ENCODE measurements around the gene NUDT7. TPM values are rescaled to one million over a fixed set of nuclear protein-coding genes. Genes with fewer than 3 reads are reported as not detected.

The NUDT7 gene
- total RNA-seq, 1 experiment from 2014 or later = 7.5 TPM

DNA sequence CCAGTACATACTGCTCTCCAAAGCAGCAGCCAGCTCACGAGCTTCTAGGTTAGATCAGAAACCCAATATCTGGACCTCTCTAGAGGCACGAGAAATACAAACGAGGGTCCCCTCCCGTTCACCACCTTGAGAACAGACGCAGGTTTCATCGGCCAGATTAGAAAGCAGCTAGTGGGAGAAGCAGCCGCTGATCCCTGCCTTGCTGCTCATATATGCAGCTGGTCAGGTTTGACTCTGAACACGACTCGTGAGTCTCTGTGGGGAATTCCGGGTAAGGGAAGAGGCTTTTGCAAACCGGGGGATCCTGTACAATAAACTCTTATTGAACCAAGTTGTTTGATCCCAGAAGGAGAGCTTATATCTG is 67.7 kb downstream of the NUDT7 start:
- no peak for TF ChIP-seq NFATC4 (CRISPR knock-in tag; IDR thresholded peaks at IDR 0.05)
- no peak for TF ChIP-seq ZNF121 (CRISPR knock-in tag; IDR thresholded peaks at IDR 0.05)
- peak overlapping the region; percentile 95 for H3K4me3 Mint-ChIP-seq
- no peaks in the 10 kb centered on the region for H3K36me3 Mint-ChIP-seq
- POLR2A ChIA-PET = no interaction called here
- H3K4me1 Mint-ChIP-seq = peaks cover 20% of the 10 kb centered on the region
- no peak for ATAC-seq
- peaks cover 46% of the 10 kb centered on the region for H3K27me3 Mint-ChIP-seq (ENCODE audit: low read depth)
- CTCF ChIA-PET = interaction anchor here (1.1 to 2.6 kb wide), 5 partner anchors 8 to 310 kb away, joined by 3 to 13 read pairs (median 4); partner anchors contain the start of gene NUDT7
- DNase-seq (ENCODE audit: low spot score) = no peak
- H3K27ac Mint-ChIP-seq = no peak overlapping the region
- no peaks in the 10 kb centered on the region for H3K9me3 Mint-ChIP-seq

DNA sequence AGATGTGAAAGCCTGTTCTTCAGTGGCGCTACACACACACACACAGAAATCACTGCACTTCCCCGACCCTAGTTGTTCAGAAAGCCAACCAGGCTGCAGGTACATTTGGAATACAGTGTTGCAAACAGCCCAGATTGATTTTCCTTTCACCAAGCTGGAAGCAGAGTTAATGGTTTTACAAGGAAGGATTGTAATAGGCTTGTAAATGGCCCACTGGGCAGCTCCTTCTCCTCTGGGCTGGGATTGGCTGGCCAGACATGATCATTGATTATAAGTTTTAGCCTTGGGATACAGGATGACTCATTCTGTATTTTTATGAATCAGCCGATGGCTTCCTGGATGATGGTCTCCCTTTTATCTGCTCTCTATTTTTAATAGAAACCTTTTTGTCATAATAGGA is 68.6 kb downstream of the NUDT7 start:
- Mint-ChIP-seq H3K36me3 (no peaks in the 10 kb centered on the region), H3K4me3 (no peak overlapping the region), H3K9me3 (no peaks in the 10 kb centered on the region), H3K27me3 (ENCODE audit: low read depth) (peaks cover 44% of the 10 kb centered on the region), H3K4me1 (peaks cover 20% of the 10 kb centered on the region), H3K27ac (no peak overlapping the region)
- POLR2A ChIA-PET = no interaction called here
- CTCF ChIA-PET = interaction anchor here (0.8 to 2.6 kb wide), 3 partner anchors 164 to 309 kb away, joined by 3 to 13 read pairs (median 3); no protein-coding TSS in a partner anchor
- TF ChIP-seq RORB (CRISPR knock-in tag; IDR thresholded peaks at IDR 0.05) (no peak), GRHL2 (CRISPR knock-in tag; IDR thresholded peaks at IDR 0.05; ENCODE audit: insufficient replicate concordance, severe bottlenecking) (no peak), GABPB1 (CRISPR knock-in tag; IDR thresholded peaks at IDR 0.05) (no peak), JAZF1 (CRISPR knock-in tag; IDR thresholded peaks at IDR 0.05) (no peak), ZNF232 (CRISPR knock-in tag; IDR thresholded peaks at IDR 0.05) (no peak), TCF7 (CRISPR knock-in tag; IDR thresholded peaks at IDR 0.05; ENCODE audit: low read depth) (no peak), NFYB (CRISPR knock-in tag; conservative IDR thresholded peaks at IDR 0.05; ENCODE audit: low read depth) (no peak), TEAD4 (CRISPR knock-in tag; IDR thresholded peaks at IDR 0.05) (no peak), IRF2 (CRISPR knock-in tag; IDR thresholded peaks at IDR 0.05; ENCODE audit: borderline replicate concordance, low read depth) (no peak), ESRRA (CRISPR knock-in tag; IDR thresholded peaks at IDR 0.05; ENCODE audit: borderline replicate concordance) (no peak), ETV6 (CRISPR knock-in tag; IDR thresholded peaks at IDR 0.05) (no peak)
- TF ChIP-seq, protein P1, sequence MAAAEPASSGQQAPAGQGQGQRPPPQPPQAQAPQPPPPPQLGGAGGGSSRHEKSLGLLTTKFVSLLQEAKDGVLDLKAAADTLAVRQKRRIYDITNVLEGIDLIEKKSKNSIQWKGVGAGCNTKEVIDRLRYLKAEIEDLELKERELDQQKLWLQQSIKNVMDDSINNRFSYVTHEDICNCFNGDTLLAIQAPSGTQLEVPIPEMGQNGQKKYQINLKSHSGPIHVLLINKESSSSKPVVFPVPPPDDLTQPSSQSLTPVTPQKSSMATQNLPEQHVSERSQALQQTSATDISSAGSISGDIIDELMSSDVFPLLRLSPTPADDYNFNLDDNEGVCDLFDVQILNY (CRISPR knock-in tag; IDR thresholded peaks at IDR 0.05) = no peak
- TF ChIP-seq, protein P2, sequence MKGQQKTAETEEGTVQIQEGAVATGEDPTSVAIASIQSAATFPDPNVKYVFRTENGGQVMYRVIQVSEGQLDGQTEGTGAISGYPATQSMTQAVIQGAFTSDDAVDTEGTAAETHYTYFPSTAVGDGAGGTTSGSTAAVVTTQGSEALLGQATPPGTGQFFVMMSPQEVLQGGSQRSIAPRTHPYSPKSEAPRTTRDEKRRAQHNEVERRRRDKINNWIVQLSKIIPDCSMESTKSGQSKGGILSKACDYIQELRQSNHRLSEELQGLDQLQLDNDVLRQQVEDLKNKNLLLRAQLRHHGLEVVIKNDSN (CRISPR knock-in tag; IDR thresholded peaks at IDR 0.05) = no peak
- TF ChIP-seq, protein P3, sequence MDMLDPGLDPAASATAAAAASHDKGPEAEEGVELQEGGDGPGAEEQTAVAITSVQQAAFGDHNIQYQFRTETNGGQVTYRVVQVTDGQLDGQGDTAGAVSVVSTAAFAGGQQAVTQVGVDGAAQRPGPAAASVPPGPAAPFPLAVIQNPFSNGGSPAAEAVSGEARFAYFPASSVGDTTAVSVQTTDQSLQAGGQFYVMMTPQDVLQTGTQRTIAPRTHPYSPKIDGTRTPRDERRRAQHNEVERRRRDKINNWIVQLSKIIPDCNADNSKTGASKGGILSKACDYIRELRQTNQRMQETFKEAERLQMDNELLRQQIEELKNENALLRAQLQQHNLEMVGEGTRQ (CRISPR knock-in tag; IDR thresholded peaks at IDR 0.05) = no peak
- TF ChIP-seq, protein P4, sequence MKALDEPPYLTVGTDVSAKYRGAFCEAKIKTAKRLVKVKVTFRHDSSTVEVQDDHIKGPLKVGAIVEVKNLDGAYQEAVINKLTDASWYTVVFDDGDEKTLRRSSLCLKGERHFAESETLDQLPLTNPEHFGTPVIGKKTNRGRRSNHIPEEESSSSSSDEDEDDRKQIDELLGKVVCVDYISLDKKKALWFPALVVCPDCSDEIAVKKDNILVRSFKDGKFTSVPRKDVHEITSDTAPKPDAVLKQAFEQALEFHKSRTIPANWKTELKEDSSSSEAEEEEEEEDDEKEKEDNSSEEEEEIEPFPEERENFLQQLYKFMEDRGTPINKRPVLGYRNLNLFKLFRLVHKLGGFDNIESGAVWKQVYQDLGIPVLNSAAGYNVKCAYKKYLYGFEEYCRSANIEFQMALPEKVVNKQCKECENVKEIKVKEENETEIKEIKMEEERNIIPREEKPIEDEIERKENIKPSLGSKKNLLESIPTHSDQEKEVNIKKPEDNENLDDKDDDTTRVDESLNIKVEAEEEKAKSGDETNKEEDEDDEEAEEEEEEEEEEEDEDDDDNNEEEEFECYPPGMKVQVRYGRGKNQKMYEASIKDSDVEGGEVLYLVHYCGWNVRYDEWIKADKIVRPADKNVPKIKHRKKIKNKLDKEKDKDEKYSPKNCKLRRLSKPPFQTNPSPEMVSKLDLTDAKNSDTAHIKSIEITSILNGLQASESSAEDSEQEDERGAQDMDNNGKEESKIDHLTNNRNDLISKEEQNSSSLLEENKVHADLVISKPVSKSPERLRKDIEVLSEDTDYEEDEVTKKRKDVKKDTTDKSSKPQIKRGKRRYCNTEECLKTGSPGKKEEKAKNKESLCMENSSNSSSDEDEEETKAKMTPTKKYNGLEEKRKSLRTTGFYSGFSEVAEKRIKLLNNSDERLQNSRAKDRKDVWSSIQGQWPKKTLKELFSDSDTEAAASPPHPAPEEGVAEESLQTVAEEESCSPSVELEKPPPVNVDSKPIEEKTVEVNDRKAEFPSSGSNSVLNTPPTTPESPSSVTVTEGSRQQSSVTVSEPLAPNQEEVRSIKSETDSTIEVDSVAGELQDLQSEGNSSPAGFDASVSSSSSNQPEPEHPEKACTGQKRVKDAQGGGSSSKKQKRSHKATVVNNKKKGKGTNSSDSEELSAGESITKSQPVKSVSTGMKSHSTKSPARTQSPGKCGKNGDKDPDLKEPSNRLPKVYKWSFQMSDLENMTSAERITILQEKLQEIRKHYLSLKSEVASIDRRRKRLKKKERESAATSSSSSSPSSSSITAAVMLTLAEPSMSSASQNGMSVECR (CRISPR knock-in tag; IDR thresholded peaks at IDR 0.05; ENCODE audit: borderline replicate concordance) = no peak
- no peak for DNase-seq (ENCODE audit: low spot score)
- ATAC-seq = no peak

Other genes with a start within 250 kb of the NUDT7 start
- gene VAT1L, start 66.0 kb downstream of the NUDT7 start, total RNA-seq (2021) = 19.1 to 22.2 TPM (median 22.0 TPM) in 3 replicates